Effector memory CD4-positive, alpha-beta T cell (primary cell): ENCODE measurements around the gene THAP4.

Experiments used
- DNase-seq, 3 donors: peaks; one replicate each; pipeline ENCODE4 v3.0.0-alpha.2; 2020
- H3K27ac ChIP-seq: 2 replicates; pipeline ENCODE4 v1.7.0; 2013; ENCODE audit warnings: mild to moderate bottlenecking, low read length, moderate library complexity; ENCODE audit not compliant: insufficient read depth, poor library complexity, severe bottlenecking
- H3K27me3 ChIP-seq: replicated peaks from 2 replicates; pipeline ENCODE4 v1.7.0; 2013; ENCODE audit warnings: mild to moderate bottlenecking, low read length; ENCODE audit not compliant: insufficient read depth, control insufficient read depth, poor library complexity, severe bottlenecking
- H3K36me3 ChIP-seq: 2 replicates; pipeline ENCODE4 v1.7.0; 2013; ENCODE audit warnings: mild to moderate bottlenecking, low read length, moderate library complexity; ENCODE audit not compliant: control insufficient read depth, insufficient read depth
- H3K4me1 ChIP-seq: 2 replicates; pipeline ENCODE4 v1.7.0; 2013; ENCODE audit warnings: low read length, mild to moderate bottlenecking; ENCODE audit not compliant: control insufficient read depth, insufficient read depth, poor library complexity, severe bottlenecking
- H3K4me3 ChIP-seq: 2 replicates; pipeline ENCODE4 v1.7.0; 2013; ENCODE audit warnings: low read length, low read depth, mild to moderate bottlenecking; ENCODE audit not compliant: insufficient read depth, poor library complexity, severe bottlenecking
- H3K9me3 ChIP-seq: 2 replicates; pipeline ENCODE4 v1.7.0; 2013; ENCODE audit warnings: mild to moderate bottlenecking, low read length, moderate library complexity; ENCODE audit not compliant: control insufficient read depth

The THAP4 gene

DNA sequence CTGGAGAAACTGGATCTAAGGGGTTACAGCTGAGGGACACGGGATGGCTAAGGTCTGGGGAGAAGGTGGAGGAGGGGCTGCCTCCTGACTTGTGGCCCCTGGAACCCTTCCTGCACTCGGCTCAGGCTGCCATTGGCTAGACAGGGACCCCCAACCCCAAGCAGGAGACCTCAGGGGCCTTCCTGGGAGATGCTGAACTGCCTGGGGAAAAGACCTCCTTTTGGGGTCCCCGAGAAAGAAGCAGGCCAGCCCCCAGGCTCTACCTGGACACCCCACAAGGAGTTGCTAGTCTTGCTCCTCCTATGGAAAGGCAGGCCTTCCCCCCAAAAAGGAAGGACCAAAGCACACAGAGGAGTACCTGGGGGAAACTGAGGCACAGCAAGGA is 88.5 kb downstream of the THAP4 start:
- Histone ChIP-seq H3K4me3 (no peak overlapping the region), H3K36me3 (no peaks in the 10 kb centered on the region), H3K9me3 (no peaks in the 10 kb centered on the region), H3K27me3 (peaks cover 3% of the 10 kb centered on the region), H3K27ac (no peak overlapping the region), H3K4me1 (no peaks in the 10 kb centered on the region)
- DNase-seq: no peak

DNA sequence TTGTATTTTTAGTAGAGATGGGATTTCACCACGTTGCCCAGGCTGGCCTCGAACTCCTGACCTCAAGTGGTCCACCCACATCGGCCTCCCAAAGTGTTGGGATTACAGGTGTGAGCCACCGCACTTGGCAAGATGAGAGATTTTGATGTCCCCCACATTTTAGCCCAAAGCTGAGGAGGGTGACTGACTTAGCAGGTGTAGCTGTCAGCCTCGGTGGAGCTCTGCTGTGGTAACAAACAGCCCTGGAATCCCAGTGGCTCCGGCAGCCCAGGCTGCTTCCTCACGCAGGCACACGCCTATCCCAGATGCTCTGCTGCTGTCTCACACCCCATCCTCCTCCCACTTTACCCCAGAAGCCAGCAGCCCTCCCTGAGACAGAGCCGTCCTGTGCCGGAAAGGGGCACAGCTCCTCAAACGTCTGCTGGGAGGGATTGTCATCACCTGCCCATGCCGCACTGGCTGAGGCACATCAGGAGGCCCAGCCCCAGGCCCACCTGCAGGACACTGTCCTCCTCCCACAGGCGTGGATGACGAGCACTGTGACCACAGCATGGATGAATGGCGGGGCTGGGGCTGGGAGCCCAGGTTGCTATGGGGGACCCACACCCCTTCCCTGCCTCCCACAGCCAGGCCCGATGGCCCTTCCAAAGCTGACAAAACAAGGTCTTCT is 89.0 kb downstream of the THAP4 start:
- no peak for DNase-seq
- Histone ChIP-seq H3K36me3 (no peaks in the 10 kb centered on the region), H3K4me1 (no peaks in the 10 kb centered on the region), H3K27me3 (peaks cover 3% of the 10 kb centered on the region), H3K27ac (no peak overlapping the region), H3K9me3 (no peaks in the 10 kb centered on the region), H3K4me3 (no peak overlapping the region)

- Histone ChIP-seq H3K9me3 (no peaks in the 10 kb centered on the region), H3K27me3 (peaks cover 3% of the 10 kb centered on the region), H3K4me1 (no peaks in the 10 kb centered on the region), H3K27ac (no peak overlapping the region), H3K36me3 (no peaks in the 10 kb centered on the region), H3K4me3 (no peak overlapping the region)
- no peak for DNase-seq
Observed at GRCh38 chr2:241546771-241547498, 90.0 kb downstream of the THAP4 start.

- peaks cover 10% of the 10 kb centered on the region for H3K27me3 ChIP-seq
- DNase-seq: no peak
Observed at GRCh38 chr2:241545523-241546473, 91.2 kb downstream of the THAP4 start.

GRCh38 chr2:241545106-241545505 is 91.9 kb downstream of the THAP4 start:
- Histone ChIP-seq H3K27ac (no peak overlapping the region), H3K4me3 (no peak overlapping the region), H3K4me1 (no peaks in the 10 kb centered on the region), H3K9me3 (no peaks in the 10 kb centered on the region), H3K36me3 (no peaks in the 10 kb centered on the region), H3K27me3 (peaks cover 10% of the 10 kb centered on the region)
- no peak for DNase-seq

More at GRCh38 chr2:241545523-241546473, 91.2 kb downstream of the THAP4 start:
- H3K9me3 ChIP-seq: no peaks in the 10 kb centered on the region
- no peaks in the 10 kb centered on the region for H3K4me1 ChIP-seq
- no peak overlapping the region for H3K4me3 ChIP-seq
- H3K36me3 ChIP-seq: no peaks in the 10 kb centered on the region
- H3K27ac ChIP-seq: no peak overlapping the region

DNA sequence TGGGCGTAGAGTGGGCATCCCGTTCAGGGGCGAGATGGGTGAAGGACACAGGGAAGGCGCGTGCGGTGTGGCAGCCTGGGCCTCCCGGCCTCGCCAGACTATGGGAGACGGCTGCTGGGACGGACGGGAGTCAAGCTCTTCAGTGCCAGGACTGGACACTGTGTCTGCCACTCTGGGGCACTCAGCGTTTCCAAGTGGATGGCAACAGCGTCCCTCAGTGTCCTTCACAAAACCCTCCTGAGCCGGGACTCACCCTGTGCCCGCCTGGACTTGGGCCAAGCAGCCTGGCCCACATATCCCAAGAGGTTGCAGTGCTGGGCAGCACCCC is 94.7 kb downstream of the THAP4 start:
- no peaks in the 10 kb centered on the region for H3K4me1 ChIP-seq
- H3K9me3 ChIP-seq: no peaks in the 10 kb centered on the region
- peaks cover 10% of the 10 kb centered on the region for H3K27me3 ChIP-seq
- no peak overlapping the region for H3K27ac ChIP-seq
- H3K4me3 ChIP-seq: no peak overlapping the region
- no peaks in the 10 kb centered on the region for H3K36me3 ChIP-seq
- DNase-seq: no peak

- Histone ChIP-seq H3K36me3 (no peaks in the 10 kb centered on the region), H3K4me1 (no peaks in the 10 kb centered on the region), H3K27ac (no peak overlapping the region), H3K27me3 (peaks cover 8% of the 10 kb centered on the region), H3K4me3 (no peak overlapping the region), H3K9me3 (no peaks in the 10 kb centered on the region)
- DNase-seq: no peak
Observed at GRCh38 chr2:241541564-241542277, 95.2 kb downstream of the THAP4 start.

DNA sequence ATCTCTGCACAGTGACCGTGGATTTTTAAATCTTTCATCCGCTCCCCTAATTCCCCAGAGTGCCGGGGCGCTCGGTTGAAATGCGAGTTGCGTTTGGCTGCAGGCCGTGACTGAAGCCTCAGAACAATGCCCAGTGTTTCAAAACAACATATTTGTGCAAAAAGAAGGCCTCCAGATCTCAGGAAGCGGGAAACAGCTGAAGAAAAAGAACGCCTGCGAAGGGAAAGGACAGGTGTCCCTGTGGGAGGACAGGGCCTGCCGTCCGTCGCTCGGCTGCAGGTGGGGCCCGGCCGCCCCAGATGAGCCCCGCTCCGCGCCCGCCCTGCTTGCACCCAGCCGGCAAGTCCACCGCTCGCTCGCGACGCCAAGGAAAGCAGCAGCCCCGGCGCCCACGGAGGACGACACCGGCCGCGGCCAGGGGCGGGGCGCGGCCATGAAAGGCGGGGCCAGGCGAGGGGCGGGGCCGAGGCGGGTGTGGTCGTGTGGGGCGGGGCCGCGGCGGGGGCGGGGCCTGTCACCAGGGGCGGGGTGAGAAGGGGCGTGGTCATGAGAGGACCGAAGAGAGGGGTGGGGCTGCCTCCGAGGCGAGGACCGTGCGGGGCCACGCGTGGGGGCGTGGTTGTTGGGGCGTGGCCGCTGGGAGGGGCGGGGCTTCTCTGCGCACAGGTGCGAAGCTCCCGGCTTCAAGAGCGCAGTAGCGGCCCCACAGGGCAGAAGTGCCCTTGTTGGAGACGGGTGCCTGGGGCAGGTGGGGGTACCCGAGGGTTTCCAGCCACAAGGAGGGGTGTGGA is 96.0 kb downstream of the THAP4 start:
- H3K36me3 ChIP-seq: no peaks in the 10 kb centered on the region
- H3K27ac ChIP-seq: no peak overlapping the region
- peaks cover 7% of the 10 kb centered on the region for H3K27me3 ChIP-seq
- no peak overlapping the region for H3K4me3 ChIP-seq
- peak; percentile 32 to 53 (median 48) for DNase-seq
- no peaks in the 10 kb centered on the region for H3K4me1 ChIP-seq
- H3K9me3 ChIP-seq: no peaks in the 10 kb centered on the region

GRCh38 chr2:241540401-241540770 is 96.6 kb downstream of the THAP4 start:
- Histone ChIP-seq H3K4me3 (no peak overlapping the region), H3K4me1 (no peaks in the 10 kb centered on the region), H3K27ac (no peak overlapping the region), H3K9me3 (no peaks in the 10 kb centered on the region), H3K27me3 (peaks cover 7% of the 10 kb centered on the region), H3K36me3 (no peaks in the 10 kb centered on the region)
- DNase-seq: no peak
